Umbilical cord (tissue), 2 donors: Measurements from ENCODE around the gene CYB5R4. TPM values are rescaled to one million over a fixed set of nuclear protein-coding genes. Genes with fewer than 3 reads are reported as not detected.
A peak's percentile ranks its signal among the peaks of the same experiment; 100 is the strongest.
"Not testable (repeated sequence)": the region's sequence is repeated elsewhere in the genome, so short reads cannot be mapped to it uniquely, and the experiment has no call there.

Experiments used
- DNase-seq: peaks from one replicate; pipeline ENCODE4 v3.0.0-alpha.2; 2015; ENCODE audit warnings: low spot score
- total RNA-seq: library from RNA; depleted of rRNA; stranded (reverse); fragments of >200 nt; gene quantifications from one replicate; pipeline ENCODE4 v1.2.3, GENCODE V29; 2014; ENCODE audit warnings: low replicate concordance; ENCODE audit not compliant: insufficient read depth

Gene CYB5R4
- total RNA-seq, 1 donor from 2014 or later = 3.1 TPM

- DNase-seq = no peak
Observed at GRCh38 chr6:83862776-83863471, 3.4 kb downstream of the CYB5R4 start.

GRCh38 chr6:83867043-83867442 is 7.6 kb downstream of the CYB5R4 start:
- DNase-seq = no peak

- DNase-seq = no peak
Observed at GRCh38 chr6:83867527-83868161, 8.2 kb downstream of the CYB5R4 start.

- no peak for DNase-seq
Observed at GRCh38 chr6:83868639-83869038, 9.2 kb downstream of the CYB5R4 start.

- no peak for DNase-seq
Observed at GRCh38 chr6:83870649-83871048, 11.2 kb downstream of the CYB5R4 start.

GRCh38 chr6:83872386-83873118 is 13.1 kb downstream of the CYB5R4 start:
- no peak for DNase-seq

- no peak for DNase-seq
Observed at GRCh38 chr6:83873869-83874268, 14.4 kb downstream of the CYB5R4 start.

GRCh38 chr6:83875843-83876242 is 16.4 kb downstream of the CYB5R4 start:
- no peak for DNase-seq

GRCh38 chr6:83878902-83879644 is 19.6 kb downstream of the CYB5R4 start:
- no peak for DNase-seq

GRCh38 chr6:83879746-83880145 is 20.3 kb downstream of the CYB5R4 start:
- DNase-seq = no peak

GRCh38 chr6:83883240-83883639 is 23.8 kb downstream of the CYB5R4 start:
- DNase-seq = no peak

GRCh38 chr6:83884523-83884922 is 25.0 kb downstream of the CYB5R4 start:
- peak; percentile 51 for DNase-seq

GRCh38 chr6:83885984-83886383 is 26.5 kb downstream of the CYB5R4 start:
- DNase-seq = no peak

- DNase-seq = no peak
Observed at GRCh38 chr6:83889621-83890020, 30.1 kb downstream of the CYB5R4 start.

- DNase-seq = no peak
Observed at GRCh38 chr6:83890520-83890919, 31.0 kb downstream of the CYB5R4 start.

GRCh38 chr6:83891586-83891985 is 32.1 kb downstream of the CYB5R4 start:
- DNase-seq = no peak

- DNase-seq = no peak
Observed at GRCh38 chr6:83893024-83893423, 33.5 kb downstream of the CYB5R4 start.

GRCh38 chr6:83897094-83897493 is 37.6 kb downstream of the CYB5R4 start:
- not testable (repeated sequence) for DNase-seq

GRCh38 chr6:83901624-83902023 is 42.1 kb downstream of the CYB5R4 start:
- DNase-seq = no peak

- DNase-seq = no peak
Observed at GRCh38 chr6:83904395-83904794, 44.9 kb downstream of the CYB5R4 start.

- no peak for DNase-seq
Observed at GRCh38 chr6:83905648-83906047, 46.2 kb downstream of the CYB5R4 start.
